GM21367 (cell line): ENCODE measurements around the gene STARD13.

ENCODE experiments used
- ATAC-seq: cut with Tn5 transposase; IDR thresholded peaks from one replicate; pipeline ENCODE4 v1.9.1; 2021; ENCODE audit not compliant: unreplicated experiment

Gene STARD13

DNA sequence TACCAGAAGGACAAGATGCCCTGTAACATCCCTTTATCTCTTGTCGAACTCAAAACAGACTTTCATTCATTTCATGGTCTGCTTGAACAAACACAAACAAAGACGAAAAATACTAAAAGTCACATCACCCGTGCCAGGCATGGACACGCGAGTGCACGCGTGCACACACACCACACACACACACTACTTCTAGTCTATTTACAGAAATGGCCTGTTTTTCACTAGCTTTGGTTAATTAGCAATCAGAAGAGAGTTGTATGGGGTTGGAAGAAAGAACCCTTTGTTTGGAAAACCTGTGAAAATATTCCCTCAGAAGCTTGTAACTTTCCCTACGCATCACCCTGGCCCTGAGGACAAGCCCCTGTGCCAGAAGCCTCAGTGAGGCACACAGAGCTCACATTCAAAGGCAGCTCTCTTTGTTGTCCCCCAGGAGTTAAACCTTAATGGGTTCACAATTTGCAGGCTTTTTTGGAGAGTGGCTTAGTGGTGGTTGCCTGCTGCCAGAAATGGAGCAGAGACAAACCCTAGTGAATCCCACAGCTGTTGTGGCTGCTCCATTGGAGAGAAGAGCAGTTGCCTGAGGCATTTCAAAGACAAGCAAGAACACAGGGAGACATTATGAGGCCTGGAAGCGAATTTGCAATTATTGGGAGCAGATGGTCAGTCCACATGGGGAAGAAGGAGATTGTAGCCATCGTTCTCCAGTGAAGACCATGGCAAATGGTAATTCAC lies 55.9 kb downstream of the STARD13 start:
- no peak for ATAC-seq

DNA sequence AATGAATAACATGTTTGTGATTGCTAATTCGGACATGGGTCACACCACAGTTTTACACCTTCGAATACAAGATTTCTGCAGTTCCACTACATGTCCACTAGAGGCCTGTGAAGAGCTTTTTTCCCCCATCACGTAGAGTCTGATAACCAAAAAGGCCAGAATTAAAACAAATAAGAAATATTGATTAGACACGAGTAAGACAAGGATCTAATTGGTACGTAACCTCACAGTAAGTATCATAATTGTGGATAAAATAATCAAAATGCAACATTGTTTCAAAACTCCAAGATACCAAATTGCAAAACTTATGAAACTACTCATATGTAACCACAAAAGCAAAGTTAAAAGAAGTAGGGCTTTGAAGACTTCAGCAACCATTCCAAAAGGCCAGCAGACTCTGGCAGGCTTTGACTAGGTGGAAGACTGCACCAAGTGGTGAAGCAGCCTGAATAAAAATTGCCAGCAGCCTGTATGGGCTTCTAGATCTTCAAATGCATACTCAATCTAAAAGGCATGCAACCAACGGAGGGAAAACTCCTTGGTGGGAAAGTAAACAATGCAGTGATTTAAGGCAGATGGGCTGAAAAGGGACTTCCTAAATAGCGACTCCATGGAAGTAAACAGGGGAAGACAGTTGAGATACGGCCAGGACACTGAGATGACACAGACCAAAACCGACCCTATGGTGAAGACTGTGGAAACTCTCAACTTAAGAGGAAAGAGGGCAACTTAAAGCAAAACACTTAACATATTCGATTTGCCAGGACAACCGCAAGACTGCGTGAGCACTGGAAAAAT lies 56.7 kb downstream of the STARD13 start:
- peak; percentile 75 for ATAC-seq

DNA sequence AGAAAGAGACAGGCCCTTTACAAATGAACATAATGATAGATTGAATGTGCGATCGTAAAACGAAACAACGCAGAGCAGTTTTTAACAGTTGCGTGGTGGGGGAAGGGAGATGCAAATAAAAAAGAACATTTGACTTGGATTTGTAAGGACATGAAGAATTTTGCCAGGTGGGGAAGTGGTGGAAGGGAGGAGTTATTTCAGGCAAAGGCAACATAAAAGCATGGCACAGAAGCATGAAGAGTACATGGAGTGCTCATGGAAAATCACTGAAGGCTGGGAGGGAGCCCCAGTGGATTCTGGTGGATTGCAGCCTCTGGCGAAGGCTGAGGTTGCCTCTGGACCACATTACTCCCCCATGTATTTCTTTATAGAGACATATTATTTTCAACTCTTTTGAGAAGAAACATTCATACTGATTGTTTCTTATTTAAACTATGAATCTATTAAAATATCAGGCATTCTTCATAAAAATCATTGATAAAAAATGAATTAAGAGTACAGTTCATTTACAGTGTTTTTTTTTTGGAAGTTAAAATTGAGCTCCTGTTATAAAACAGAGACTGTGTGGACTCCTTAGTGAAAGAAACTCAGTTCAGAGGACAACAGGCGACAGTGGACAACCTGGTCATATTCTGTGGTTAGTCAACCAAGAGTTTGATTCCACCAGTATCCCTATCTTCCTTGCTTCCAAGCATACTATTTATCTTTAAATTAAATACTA lies 57.5 kb downstream of the STARD13 start:
- ATAC-seq, result no peak

DNA sequence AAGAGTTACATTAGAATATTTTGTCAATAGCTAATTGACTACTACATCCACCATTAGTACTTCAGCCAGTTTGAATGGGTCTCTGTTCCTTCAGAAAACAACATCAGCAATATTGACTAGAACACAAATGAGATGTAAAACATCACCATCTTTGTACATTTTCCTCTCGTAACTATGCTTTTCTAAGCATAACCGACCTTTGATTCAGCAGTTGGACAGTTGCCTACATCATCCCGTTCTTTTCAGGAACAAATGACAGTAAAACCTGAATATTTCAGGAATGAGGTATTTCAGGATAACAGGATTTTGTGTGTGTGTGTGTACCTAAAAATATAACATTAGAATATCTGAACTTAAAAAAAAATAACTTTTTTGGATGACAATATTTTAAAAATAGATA lies 60.9 kb downstream of the STARD13 start:
- ATAC-seq, result no peak

DNA sequence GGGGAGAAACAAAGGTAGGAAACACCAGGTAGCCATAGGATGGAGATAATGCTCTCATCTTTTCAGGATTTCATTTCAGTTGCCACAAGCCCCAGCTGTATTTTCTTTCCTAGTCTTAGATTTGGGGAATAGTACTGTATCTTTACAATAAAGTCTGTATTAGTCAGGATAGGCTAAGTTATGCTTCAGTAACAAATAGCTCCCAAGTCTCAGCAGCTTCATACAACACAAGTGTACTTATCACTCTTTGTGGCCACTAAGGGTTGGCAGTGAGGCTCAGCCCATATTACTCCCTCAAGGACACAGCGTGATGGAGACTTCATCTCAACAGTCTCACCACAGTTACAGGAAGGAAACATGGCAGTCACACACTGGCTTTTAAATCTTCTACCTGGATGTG lies 61.4 kb downstream of the STARD13 start:
- ATAC-seq, result no peak

DNA sequence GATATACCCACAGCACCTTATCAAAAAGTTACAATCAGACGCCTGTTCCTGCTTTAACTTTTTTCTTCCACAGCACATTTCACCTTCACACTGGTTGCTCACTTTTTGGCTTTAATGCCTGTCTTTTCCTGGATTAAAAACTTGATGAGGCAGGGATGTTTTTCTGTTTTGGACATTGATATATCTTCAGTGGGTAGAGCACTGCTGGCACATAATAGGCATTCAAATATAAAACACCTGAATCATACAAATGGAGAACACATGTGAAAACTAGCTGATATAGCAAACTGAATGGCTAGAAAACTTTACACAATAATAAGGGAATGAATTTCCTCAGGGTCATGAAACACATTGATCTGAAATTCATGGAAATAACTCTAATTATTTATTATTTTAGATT lies 65.6 kb downstream of the STARD13 start:
- ATAC-seq, result no peak

DNA sequence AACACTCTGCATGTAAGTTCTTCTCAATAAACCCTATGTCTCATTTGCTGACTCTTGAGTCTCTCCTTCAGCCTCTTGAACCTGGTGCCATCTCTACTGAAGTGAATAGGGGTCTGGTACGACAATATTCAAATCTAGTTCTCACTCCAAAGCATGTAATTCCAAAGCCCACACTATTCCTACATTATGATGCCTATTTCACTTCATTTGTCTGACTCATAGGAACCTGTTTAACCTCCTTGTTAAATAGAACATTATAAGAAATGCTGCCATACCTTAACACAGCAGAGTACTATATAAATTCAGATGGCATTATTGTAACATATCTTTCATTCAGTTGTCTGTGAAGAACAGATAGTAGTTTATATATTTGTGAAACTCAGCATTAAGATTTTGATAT lies 67.1 kb downstream of the STARD13 start:
- no peak for ATAC-seq

DNA sequence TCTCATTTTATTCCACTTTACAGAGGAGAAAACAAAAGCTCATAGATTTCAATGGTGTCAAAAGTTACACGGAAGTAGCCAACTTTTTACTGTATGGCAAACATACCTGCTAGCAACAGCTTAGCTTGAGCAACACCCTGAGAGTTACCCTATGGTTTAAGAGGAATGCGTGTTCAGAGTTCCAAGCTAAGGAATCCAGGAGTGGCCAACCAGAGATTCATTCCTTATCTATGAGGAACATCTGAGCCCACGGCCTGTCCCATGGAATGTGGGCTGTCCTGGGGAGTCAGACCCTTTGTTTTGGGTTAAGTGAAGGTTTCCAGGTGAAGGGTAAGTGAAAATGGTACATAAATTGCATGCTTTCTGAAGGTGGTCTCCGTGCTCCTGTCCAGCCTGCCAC lies 67.5 kb downstream of the STARD13 start:
- no peak for ATAC-seq

DNA sequence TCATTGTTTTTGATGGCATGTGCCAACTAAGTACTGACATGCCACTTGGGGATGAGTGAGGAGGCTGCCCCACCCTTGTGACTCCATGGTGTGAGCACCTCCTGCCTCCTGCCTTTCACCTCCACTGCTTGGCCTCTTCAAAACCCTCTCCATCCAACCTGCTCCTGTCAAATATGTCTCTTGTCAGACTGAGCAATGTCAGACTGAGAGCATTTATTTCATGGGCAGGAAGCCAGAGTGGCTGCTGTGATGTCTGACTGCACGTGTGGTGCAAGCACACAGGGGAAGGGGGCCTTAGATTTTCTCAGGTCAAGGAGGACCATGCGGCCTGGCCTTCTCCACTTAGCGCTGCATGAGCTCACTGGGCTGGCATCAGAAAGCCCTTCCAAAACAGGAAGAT lies 68.3 kb downstream of the STARD13 start:
- no peak for ATAC-seq

DNA sequence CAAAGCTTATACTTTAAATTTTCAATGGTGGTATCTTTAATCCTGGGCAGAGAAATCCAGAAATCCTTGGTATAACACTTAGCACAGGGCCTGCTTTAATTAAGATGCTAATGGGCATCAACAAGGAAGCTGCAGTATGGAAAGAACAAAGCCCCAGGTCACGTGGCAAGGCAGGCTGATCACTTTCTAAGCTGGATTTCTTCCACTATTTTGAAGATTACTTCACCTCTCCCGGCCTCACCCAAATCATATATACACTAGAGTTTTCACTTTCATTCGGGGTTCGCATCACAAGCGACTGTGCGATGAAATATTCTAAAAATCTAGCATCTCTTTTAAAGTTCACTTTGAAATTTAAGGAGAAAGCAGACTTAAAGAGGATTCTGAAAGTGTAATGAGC lies 71.8 kb downstream of the STARD13 start:
- ATAC-seq, result no peak

DNA sequence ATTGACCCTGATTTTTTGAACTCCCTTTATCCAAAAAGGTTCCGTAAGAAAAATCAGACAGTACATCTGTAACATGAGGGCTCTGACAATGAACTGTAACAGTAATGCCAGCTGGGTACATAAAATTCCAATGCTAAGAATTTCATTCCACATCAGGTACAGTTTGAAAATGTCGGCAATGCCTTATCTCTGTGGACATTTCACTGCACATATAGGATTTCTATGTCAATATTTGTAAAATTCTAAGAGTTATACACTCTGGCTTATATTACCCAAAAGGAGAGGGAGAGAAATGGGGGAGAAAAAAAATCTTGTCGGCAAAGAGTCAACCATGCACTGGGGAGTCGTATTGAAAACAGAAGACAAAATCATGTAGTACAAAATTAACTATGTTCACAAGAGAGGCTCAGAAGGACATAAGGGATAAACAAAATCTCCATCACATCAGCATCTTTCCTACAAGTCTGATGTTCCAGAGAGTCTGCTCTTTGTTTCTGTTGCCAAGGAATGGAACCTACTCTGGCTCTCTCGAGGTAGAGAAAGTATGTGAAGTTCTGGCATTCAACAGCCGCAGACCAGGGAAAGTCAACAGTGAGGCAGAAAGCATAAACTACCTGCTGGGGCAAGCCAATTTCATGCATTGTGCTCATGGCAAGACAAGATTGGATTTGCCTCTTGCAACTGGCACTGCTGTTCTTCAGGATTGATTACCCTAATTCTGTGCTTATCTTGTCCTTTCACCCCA lies 72.4 kb downstream of the STARD13 start:
- ATAC-seq, result no peak

DNA sequence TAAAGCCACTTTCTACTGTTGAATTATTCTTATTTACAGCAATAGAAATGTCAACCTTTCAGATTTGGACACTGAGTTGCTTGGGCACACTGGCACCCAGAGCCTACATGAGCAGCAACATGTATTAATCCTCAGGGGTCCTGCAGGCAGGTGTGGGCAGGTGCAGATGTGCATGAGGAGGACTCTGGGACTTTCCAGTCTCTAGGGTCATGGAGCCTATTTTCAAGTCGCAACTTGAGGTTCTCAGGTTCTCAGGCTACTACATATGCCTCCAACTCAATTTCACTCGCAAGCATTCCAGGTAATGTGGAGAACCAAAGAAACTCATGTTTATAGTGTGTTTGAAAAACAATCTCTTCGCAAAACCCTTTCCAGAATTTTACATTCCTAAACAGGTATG lies 73.2 kb downstream of the STARD13 start:
- no peak for ATAC-seq

DNA sequence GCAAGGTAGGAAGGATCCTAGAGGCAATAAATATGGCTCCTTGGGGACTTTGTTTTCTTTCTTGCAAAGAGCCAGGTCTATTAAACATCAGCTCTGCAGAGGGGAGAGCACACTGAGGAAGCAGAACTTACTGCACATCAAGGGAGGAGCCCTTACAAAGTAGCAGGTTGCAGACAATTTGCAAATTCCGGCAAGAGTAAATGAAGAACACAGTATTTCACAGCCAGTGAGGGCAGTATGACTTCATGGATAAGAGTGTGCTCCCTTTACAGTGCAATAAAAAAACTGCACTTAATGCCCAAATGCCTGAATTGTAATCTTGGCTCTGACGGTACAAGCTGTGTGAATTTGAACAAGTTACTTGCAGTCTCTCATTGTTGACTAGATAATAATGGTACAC lies 75.5 kb downstream of the STARD13 start:
- ATAC-seq, result no peak

DNA sequence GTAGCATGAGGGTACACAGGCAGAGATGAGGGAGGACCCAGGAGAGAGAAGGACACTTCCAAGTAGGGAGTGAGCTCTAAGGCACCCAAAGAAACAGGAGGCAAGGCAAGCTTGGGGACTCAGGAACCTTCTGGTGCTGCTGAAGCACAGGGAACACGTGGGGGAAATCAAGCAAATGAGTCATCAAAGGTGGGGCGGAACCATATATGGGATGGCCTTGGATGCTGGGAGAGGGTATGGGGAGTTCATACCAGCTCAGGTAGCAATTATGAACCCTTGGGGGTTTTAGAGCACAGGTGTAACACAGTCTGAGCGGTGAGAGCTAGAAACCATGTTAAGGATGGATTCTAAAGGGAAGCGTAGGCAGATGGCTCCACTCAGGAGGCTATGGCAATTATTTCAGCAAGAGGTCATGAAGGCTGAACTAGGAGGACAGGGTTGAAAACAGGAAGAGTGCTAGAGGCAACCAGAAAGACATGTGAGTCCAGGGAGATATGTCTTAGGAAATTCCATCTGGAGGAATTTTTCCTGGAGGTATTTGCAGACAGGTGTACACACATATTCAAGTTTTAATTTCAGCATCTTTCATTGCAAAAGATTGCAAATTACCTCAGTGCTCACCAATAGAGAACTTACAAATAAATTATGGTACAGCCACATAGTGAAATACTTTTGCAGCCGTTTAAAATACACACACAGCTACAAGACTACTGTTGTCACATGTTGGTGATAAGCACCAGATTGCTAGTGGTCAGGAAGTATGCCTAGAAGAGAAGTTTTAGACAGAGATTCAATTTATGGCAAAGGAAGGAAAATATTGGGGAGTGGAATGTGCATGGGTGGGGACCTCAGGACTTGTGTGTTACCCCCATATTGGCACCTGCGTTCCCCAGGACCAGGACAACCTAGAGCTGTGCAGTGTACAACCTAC lies 77.0 kb downstream of the STARD13 start:
- no peak for ATAC-seq

DNA sequence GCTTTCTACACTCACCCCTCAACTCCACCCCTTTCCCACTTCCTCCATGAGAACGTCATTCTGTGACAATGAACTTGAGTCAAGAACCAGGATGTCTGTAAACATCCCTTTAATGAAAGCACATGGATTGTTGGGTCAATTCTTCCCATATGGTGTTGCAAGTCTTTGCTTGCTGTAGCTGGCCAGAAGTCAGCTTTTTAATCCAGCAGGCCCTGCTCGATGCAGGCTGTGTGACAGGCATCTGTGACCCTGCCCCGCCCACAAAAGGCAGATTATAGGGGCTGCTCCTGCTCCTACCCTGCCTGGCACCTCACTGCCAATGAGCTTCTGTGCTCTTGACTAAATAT lies 78.0 kb downstream of the STARD13 start:
- no peak for ATAC-seq

DNA sequence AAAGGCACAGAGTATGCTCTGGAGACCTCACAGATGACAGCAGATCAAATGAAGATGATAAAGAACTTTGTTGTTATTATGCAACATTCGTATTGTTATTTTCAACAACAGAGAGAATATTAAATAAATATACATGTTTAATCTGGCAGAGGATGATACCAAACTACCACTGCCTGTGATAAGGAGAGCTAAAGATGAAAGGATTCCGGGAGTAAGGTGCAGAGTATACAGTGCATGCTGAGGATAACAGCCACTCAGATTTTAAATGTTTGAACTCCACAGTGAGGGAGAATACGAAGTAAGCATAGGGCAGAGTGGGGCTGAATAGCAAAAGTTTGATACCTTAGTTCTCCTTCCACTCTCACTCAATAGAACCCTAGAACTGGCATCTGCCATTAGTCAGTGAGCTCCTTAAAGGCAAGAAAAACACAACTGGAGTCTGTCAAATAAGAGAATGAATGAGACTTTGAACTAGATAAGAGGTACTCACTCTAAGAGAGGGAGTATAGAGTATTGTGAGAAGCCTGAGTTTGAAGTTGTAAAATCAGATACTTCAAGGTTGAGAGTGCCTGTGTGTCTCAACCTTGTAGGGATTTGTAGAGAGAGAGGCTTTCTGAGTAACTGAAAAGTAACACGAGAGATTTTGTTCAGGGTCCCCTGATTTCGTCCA lies 78.5 kb downstream of the STARD13 start:
- ATAC-seq, result no peak

DNA sequence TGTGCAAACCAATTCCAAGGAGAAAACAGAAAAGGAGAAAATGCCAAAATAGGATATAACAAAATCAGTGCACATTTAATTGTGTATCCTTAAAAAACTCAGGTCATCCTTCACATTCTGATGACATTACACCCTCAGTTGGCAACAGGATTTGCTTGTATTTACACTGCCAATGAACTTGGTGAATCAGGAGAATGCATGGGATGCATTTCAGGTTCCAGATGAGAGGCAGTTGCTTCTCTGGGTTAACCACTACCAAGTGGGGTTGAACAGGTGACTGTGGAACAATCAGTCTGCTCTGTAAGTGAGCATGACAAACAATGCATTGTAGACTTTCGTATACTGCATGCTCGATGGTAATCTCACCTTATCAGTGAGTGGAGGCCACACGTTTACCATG lies 79.1 kb downstream of the STARD13 start:
- ATAC-seq, result no peak

DNA sequence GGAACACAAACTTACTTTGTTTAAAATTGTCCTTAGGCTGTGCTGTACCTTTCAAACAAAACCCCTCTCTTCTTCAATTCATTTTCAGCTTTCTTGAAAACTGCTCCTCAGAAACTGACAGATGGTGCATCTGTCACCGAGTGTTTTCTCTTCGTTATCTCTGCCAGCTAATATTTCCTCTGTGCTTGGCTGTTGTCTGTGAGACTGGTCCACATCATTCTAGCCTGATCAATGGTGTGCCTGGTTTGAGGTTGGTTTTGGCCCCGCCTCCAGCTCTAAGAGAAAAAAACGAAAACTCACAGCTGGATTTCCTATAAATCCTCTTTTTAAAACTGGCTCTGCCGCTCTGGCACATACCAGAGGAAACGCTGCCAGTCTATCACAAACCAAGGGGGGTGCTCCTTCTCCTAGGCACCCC lies 79.7 kb downstream of the STARD13 start:
- ATAC-seq, result no peak

DNA sequence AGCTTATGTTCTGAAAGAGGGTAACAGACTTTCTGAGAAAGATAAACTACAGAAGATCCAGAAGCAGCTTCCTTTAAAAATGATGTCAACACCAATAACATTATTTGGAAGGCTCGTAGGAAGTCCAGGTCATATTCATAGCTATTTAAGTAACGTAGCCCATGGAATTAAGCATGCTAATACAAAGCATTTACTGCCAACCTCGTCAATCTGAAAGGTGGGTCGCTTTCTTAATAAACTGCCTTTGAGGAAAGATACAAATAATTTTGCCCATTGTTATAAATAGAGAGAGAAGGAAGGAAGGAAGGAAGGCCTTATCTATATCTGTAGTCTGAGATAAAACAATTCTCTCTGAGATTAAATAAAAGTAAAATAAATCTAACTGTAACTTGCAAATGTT lies 80.3 kb downstream of the STARD13 start:
- ATAC-seq, result no peak
